GM04504 (cell line): ENCODE results near the gene GLE1.

Experiments used
- DNase-seq: peaks from one replicate; pipeline ENCODE4 v3.0.0-alpha.2; 2012; ENCODE audit warnings: low read depth

The GLE1 gene

GRCh38 chr9:128504485-128505413 lies at the start of gene GLE1:
TSS of gene GLE1 (plus strand) at chr9:128504719. CDS start at chr9:128504806, 87 bp downstream.
- peak; percentile 79 for DNase-seq

GRCh38 chr9:128454991-128455390 lies 49.5 kb upstream of the GLE1 start:
- no peak for DNase-seq

GRCh38 chr9:128455849-128456612 lies 48.5 kb upstream of the GLE1 start, which contains the start of gene ODF2:
TSS of gene ODF2 (plus strand) at chr9:128456006. CDS start at chr9:128456092, 86 bp downstream.
- peak; percentile 91 for DNase-seq

GRCh38 chr9:128456613-128457061 lies 47.9 kb upstream of the GLE1 start:
- peak; percentile 53 for DNase-seq

- no peak for DNase-seq
Measured at GRCh38 chr9:128457207-128457606, 47.3 kb upstream of the GLE1 start.

- DNase-seq = no peak
Measured at GRCh38 chr9:128459011-128459410, 45.5 kb upstream of the GLE1 start.

GRCh38 chr9:128469070-128469469 lies 35.4 kb upstream of the GLE1 start:
- no peak for DNase-seq

- peak; percentile 50 for DNase-seq
Measured at GRCh38 chr9:128470560-128470959, 34.0 kb upstream of the GLE1 start.

GRCh38 chr9:128473104-128473503 lies 31.4 kb upstream of the GLE1 start:
- no peak for DNase-seq

GRCh38 chr9:128475867-128476266 lies 28.7 kb upstream of the GLE1 start:
- no peak for DNase-seq

GRCh38 chr9:128479262-128479661 lies 25.3 kb upstream of the GLE1 start:
- no peak for DNase-seq

- DNase-seq = no peak
Measured at GRCh38 chr9:128481561-128481960, 23.0 kb upstream of the GLE1 start.

- no peak for DNase-seq
Measured at GRCh38 chr9:128482186-128482585, 22.3 kb upstream of the GLE1 start.

- DNase-seq = no peak
Measured at GRCh38 chr9:128484686-128485413, 19.7 kb upstream of the GLE1 start.

GRCh38 chr9:128485414-128485855 lies 19.1 kb upstream of the GLE1 start:
- no peak for DNase-seq

- no peak for DNase-seq
Measured at GRCh38 chr9:128486201-128486600, 18.3 kb upstream of the GLE1 start.

- DNase-seq = no peak
Measured at GRCh38 chr9:128493424-128493823, 11.1 kb upstream of the GLE1 start.

GRCh38 chr9:128494108-128494745 lies 10.3 kb upstream of the GLE1 start:
- DNase-seq = no peak

- no peak for DNase-seq
Measured at GRCh38 chr9:128494746-128495129, 9.8 kb upstream of the GLE1 start.

- DNase-seq = no peak
Measured at GRCh38 chr9:128495296-128495695, 9.2 kb upstream of the GLE1 start.

- no peak for DNase-seq
Measured at GRCh38 chr9:128495804-128496417, 8.6 kb upstream of the GLE1 start.
